ENCODE measurements around the gene BCAS3.

BCAS3 gene

GRCh38 chr17:61209106-61209439 is 531.4 kb downstream of the BCAS3 start:
- no peak for FAIRE-seq

- no peak for FAIRE-seq
Measured at GRCh38 chr17:61209525-61209924, 531.9 kb downstream of the BCAS3 start.

- no peak for FAIRE-seq
Measured at GRCh38 chr17:61211236-61211635, 533.6 kb downstream of the BCAS3 start.

GRCh38 chr17:61212655-61213054 is 535.0 kb downstream of the BCAS3 start:
- no peak for FAIRE-seq

- FAIRE-seq, result no peak
Measured at GRCh38 chr17:61214753-61215152, 537.1 kb downstream of the BCAS3 start.

GRCh38 chr17:61216066-61216465 is 538.4 kb downstream of the BCAS3 start:
- no peak for FAIRE-seq

- FAIRE-seq, result no peak
Measured at GRCh38 chr17:61217878-61218437, 540.3 kb downstream of the BCAS3 start.

- FAIRE-seq, result no peak
Measured at GRCh38 chr17:61218438-61218837, 540.8 kb downstream of the BCAS3 start.

- FAIRE-seq, result no peak
Measured at GRCh38 chr17:61219460-61219859, 541.8 kb downstream of the BCAS3 start.

- FAIRE-seq, result no peak
Measured at GRCh38 chr17:61221181-61221580, 543.5 kb downstream of the BCAS3 start.

- no peak for FAIRE-seq
Measured at GRCh38 chr17:61221597-61222471, 544.2 kb downstream of the BCAS3 start.

GRCh38 chr17:61223725-61224124 is 546.1 kb downstream of the BCAS3 start:
- no peak for FAIRE-seq

GRCh38 chr17:61225178-61225882 is 547.7 kb downstream of the BCAS3 start:
- no peak for FAIRE-seq

GRCh38 chr17:61227866-61228265 is 550.2 kb downstream of the BCAS3 start:
- no peak for FAIRE-seq

- FAIRE-seq, result no peak
Measured at GRCh38 chr17:61230461-61230860, 552.8 kb downstream of the BCAS3 start.

- FAIRE-seq, result no peak
Measured at GRCh38 chr17:61230972-61231820, 553.5 kb downstream of the BCAS3 start.

GRCh38 chr17:61232871-61233270 is 555.2 kb downstream of the BCAS3 start:
- no peak for FAIRE-seq

GRCh38 chr17:61233991-61234750 is 556.5 kb downstream of the BCAS3 start:
- FAIRE-seq, result no peak

- no peak for FAIRE-seq
Measured at GRCh38 chr17:61235001-61235826, 557.6 kb downstream of the BCAS3 start.

- FAIRE-seq, result no peak
Measured at GRCh38 chr17:61235827-61236197, 558.2 kb downstream of the BCAS3 start.

GRCh38 chr17:61237275-61237674 is 559.6 kb downstream of the BCAS3 start:
- FAIRE-seq, result no peak

Data from colon (tissue), 2 donors.